ENCODE data around the gene DDX54. TPM values are rescaled to one million over a fixed set of nuclear protein-coding genes. Genes with fewer than 3 reads are reported as not detected.

Gene DDX54
- total RNA-seq, 2 donors from 2014 or later, result 27.3 to 84.2 TPM

- H3K4me3 ChIP-seq, result no peak overlapping the region
- no peaks in the 10 kb centered on the region for H3K9me3 ChIP-seq
- H3K4me1 ChIP-seq (ENCODE audit: control insufficient read depth in 1 of 2, low read depth in 2 of 2), result no peaks in the 10 kb centered on the region
- no peaks in the 10 kb centered on the region for H3K36me3 ChIP-seq
- H3K27me3 ChIP-seq (replicated peaks; ENCODE audit: insufficient read depth), result no peaks in the 10 kb centered on the region
- TF ChIP-seq CTCF (IDR thresholded peaks at IDR 0.05), result no peak
- H3K27ac ChIP-seq, result no peak overlapping the region
- ATAC-seq (ENCODE audit: insufficient number of reproducible peaks, low FRiP score, low read depth), result no peak
- DNase-seq (ENCODE audit: low spot score), result no peak
Measured at GRCh38 chr12:113130457-113131135, 54.7 kb downstream of the DDX54 start.

GRCh38 chr12:113129664-113130456, 55.4 kb downstream of the DDX54 start:
- DNase-seq (ENCODE audit: low spot score) (no peak), ATAC-seq (ENCODE audit: insufficient number of reproducible peaks, low FRiP score, low read depth) (no peak)
- H3K4me1 ChIP-seq (ENCODE audit: control insufficient read depth in 1 of 2, low read depth in 2 of 2), result no peaks in the 10 kb centered on the region
- no peaks in the 10 kb centered on the region for H3K36me3 ChIP-seq
- H3K27ac ChIP-seq, result no peak overlapping the region
- no peak overlapping the region for H3K4me3 ChIP-seq
- no peaks in the 10 kb centered on the region for H3K9me3 ChIP-seq
- no peak for TF ChIP-seq CTCF (IDR thresholded peaks at IDR 0.05)
- H3K27me3 ChIP-seq (replicated peaks; ENCODE audit: insufficient read depth), result no peaks in the 10 kb centered on the region

- DNase-seq (ENCODE audit: low spot score) (no peak), ATAC-seq (ENCODE audit: insufficient number of reproducible peaks, low FRiP score, low read depth) (no peak)
- Histone ChIP-seq H3K27me3 (replicated peaks; ENCODE audit: insufficient read depth) (no peaks in the 10 kb centered on the region), H3K4me3 (no peak overlapping the region), H3K9me3 (no peaks in the 10 kb centered on the region), H3K27ac (no peak overlapping the region), H3K4me1 (ENCODE audit: control insufficient read depth in 1 of 2, low read depth in 2 of 2) (no peaks in the 10 kb centered on the region), H3K36me3 (no peaks in the 10 kb centered on the region)
- no peak for TF ChIP-seq CTCF (IDR thresholded peaks at IDR 0.05)
Measured at GRCh38 chr12:113128802-113129663, 56.2 kb downstream of the DDX54 start.

GRCh38 chr12:113127791-113128199, 57.5 kb downstream of the DDX54 start:
- Histone ChIP-seq H3K9me3 (no peaks in the 10 kb centered on the region), H3K36me3 (no peaks in the 10 kb centered on the region), H3K27ac (no peak overlapping the region), H3K4me1 (ENCODE audit: control insufficient read depth in 1 of 2, low read depth in 2 of 2) (no peaks in the 10 kb centered on the region), H3K27me3 (replicated peaks; ENCODE audit: insufficient read depth) (no peaks in the 10 kb centered on the region), H3K4me3 (no peak overlapping the region)
- TF ChIP-seq CTCF (IDR thresholded peaks at IDR 0.05), result no peak
- ATAC-seq (ENCODE audit: insufficient number of reproducible peaks, low FRiP score, low read depth) (no peak), DNase-seq (ENCODE audit: low spot score) (no peak)

Data from thoracic aorta (tissue), 2 donors.